GM12872 (cell line): ENCODE results near the gene AKAP12.

Experiments
- CTCF ChIP-seq: IDR thresholded peaks from 3 replicates; pipeline ENCODE4 v1.5.1; 2011; ENCODE audit warnings: low read depth, mild to moderate bottlenecking, low read length, moderate library complexity; ENCODE audit not compliant: insufficient read depth

Gene AKAP12

GRCh38 chr6:151352410-151353396 is 112.9 kb downstream of the AKAP12 start:
- TF ChIP-seq CTCF, result no peak

GRCh38 chr6:151353795-151354194 is 114.0 kb downstream of the AKAP12 start:
- no peak for TF ChIP-seq CTCF

DNA sequence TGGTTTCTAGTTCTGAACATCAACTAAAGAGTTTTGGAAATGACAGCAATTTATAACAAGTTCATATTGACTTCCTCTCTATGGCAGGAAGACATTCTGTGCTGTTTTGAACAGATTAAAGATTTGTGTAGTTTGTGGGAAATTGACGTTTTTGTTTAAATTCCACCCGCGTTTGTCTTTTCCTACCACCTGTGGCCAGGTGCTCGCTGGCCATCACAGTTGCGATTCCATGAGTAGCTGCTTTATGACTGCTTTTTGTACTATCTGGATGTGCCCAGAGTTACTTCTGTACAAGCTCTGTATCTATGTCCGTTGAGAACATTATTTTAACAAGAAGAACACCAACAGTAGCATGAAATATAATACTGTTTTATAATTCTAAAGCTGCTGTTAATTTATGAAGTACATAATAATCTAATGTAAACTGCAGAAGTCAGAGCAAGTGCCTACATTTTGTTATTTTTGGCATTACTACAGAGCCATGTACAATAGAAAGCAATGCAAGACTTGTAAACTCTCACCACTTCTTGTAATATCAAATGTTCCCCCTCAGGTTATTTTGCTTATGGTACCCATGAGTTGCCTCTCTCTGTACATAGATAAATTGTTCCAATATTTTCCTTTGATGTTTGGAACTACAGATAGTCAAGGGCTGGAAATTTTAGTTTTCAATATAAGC is 118.1 kb downstream of the AKAP12 start:
- TF ChIP-seq CTCF, result no peak

DNA sequence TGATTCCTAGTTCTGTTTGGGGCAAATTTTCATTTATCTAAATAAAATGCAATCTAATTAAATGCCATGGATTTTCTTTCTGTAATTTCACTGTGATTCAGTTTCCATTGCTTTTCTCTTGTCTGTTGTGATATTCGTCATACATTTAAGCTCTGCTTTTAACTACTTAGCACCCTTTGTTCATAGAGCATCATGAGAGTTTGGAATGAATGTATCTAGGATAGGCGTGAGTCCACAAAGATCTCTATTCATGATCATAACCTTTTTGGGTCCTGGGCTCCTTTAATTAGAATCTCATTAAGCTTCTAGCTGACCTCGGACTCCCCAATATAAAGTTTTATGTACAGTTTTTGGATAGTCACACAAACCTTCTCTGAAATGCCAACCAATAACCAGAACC is 118.7 kb downstream of the AKAP12 start:
- no peak for TF ChIP-seq CTCF

DNA sequence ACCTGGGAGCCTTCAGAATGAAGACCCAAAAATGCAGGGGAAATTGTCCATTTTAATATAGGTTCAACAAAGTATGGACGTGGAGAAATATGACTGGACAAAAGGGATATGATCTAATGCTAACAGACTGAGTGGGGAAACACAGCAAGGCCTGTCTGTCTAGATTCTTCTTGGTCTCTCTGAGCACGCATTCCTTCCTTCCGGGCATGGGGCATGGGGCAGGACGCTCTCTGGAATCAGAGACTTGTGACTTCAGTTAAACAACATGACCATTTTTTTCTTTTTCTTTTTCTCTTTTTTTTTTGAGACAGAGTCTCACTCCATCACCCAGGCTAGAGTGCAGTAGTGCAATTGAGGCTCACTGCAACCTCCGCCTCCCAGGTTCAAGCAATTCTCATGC is 119.7 kb downstream of the AKAP12 start:
- TF ChIP-seq CTCF, result no peak

- no peak for TF ChIP-seq CTCF
These were observed 125.5 kb downstream of the AKAP12 start for GRCh38 chr6:151365233-151365632.

DNA sequence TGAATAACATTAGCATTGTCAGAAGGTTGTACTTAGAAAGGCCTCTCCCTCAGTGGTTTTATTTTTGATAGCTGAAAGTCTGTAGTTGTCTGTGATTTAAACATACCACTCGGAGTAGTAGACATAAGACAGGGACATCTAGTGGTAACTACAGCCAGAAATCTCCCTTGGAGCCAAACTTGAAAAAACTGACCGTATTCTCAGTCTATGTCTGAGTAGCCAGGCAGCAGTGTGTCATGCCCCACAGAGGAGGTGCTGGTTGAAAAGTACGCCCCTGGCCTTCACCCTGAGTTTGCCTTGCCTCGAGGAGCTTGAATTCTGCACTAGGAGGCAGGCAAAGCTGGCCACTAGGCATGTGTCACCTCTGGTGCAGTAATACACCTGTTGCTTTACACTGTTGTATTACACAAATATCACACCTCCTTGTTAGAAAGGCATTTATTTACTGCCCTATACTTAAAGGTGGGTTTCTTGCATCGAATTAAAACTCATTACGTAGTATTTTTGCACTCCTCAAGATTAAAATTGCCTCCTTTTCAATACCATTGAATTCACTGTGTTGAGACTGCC is 130.8 kb downstream of the AKAP12 start:
- TF ChIP-seq CTCF, result no peak
